NCI-H524 (cell line): ENCODE measurements around the gene C22orf39.
A peak's percentile ranks its signal among the peaks of the same experiment; 100 is the strongest.

ENCODE experiments used
- DNase-seq, 2 experiments: peaks; one replicate each; lab custom pipeline; 2025; lab: John Stamatoyannopoulos, UW

Gene C22orf39, protein sequence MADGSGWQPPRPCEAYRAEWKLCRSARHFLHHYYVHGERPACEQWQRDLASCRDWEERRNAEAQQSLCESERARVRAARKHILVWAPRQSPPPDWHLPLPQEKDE

GRCh38 chr22:19447330-19448075 is at the start of gene C22orf39:
C22orf39 (minus strand) TSS chr22:19447711; CDS start chr22:19447688, 23 bp downstream.
- DNase-seq: peak; percentile 82 to 96

GRCh38 chr22:19497245-19497644 is 49.7 kb upstream of the C22orf39 start:
- DNase-seq: no peak

- no peak for DNase-seq
Measured at GRCh38 chr22:19496324-19496630, 48.8 kb upstream of the C22orf39 start.

GRCh38 chr22:19495562-19496323 is 48.2 kb upstream of the C22orf39 start:
- DNase-seq: peak in 1 of 2 experiments; percentile 26

DNA sequence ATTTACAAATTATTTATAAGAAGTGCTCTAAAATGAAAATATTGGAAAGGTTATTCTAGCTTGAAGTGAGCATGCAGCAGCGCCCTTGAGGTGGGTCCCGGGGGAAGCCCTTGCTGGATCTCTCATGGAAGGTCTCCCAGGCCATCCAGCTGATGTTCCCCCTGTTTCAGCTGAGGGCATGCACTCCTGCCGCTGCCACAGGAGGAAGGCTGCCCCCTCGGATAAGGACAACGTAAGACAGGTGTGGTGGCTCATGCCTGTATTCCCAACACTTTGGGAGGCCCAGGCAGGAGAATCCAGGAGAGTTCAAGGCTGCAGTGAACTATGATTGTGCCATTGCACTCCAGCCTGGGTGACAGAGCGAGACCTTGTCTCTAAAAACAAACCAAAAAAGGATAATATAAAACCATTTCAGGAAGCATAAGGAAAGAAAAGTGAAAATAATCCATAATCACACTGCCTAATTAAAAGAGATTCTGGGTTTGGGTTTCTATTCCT is 47.2 kb upstream of the C22orf39 start:
- no peak for DNase-seq

- no peak for DNase-seq
Measured at GRCh38 chr22:19494001-19494560, 46.6 kb upstream of the C22orf39 start.

GRCh38 chr22:19492504-19493174 is 45.1 kb upstream of the C22orf39 start:
- DNase-seq: no peak

GRCh38 chr22:19490628-19491230 is 43.2 kb upstream of the C22orf39 start:
- no peak for DNase-seq

DNA sequence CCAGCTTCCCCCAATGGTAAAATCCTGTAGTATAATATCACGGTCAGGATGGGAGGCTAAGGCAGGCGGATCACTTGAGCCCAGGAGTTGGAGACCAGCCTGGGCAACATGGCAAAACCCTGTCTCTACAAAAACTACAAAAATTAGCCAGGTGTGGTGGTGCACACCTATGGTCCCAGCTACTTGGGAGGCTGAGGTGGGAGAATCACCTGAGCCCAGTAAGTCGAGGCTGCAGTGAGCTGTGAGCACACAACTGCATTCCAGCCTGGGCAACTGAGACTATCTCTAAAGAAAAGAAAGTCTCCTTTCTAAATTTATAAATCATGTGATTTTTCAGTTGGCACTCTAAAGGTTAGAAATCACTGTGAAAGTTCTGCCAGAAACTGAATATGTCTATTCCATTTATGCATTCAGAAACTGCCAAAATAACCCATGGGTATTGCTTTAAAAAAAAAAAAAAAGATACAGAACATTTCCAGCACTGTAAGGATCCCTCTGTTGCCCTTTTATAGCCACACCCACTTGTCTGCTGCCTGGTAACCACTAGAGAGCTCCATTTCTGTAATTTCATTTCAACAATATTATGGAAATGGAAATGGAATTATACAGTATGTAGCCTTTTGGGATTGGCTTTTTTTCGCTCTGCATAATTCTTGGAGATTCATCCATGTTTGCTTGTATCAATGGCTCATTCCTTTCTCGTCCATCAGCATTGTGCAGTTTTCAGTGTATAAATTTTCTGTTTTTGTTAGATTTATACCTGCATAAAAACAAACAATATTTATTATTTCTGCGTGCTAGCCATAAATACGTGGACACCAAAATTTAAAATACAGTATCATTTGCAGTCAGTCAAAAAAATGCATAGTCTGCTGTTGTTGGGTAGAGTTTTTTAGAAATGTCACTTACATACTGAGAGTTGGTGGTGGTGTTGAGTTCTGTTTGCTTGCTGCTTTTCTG is 41.7 kb upstream of the C22orf39 start:
- peak in 1 of 2 experiments; percentile 37 for DNase-seq

DNA sequence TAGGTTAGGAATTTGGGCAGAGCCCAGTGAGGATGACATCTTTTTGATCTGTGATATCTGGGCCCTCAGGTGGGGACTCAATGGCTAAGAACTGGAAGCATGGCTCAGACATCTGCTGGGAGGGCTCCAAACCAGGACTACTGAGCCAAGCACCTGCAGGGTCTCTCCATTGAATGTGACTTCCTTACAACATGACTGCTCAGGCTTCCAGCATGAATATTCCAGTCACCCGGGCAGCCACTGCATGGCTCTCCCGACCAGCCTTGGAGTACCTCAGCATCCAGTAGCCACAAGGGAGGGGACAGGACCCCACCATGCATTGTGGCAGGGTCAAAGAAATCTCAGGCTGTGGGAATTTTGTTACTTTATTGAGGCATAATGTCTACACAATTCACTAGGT is 40.8 kb upstream of the C22orf39 start:
- DNase-seq: no peak

GRCh38 chr22:19483481-19484244 is 36.2 kb upstream of the C22orf39 start:
- DNase-seq: no peak

GRCh38 chr22:19482297-19482696 is 34.8 kb upstream of the C22orf39 start:
- DNase-seq: no peak

DNA sequence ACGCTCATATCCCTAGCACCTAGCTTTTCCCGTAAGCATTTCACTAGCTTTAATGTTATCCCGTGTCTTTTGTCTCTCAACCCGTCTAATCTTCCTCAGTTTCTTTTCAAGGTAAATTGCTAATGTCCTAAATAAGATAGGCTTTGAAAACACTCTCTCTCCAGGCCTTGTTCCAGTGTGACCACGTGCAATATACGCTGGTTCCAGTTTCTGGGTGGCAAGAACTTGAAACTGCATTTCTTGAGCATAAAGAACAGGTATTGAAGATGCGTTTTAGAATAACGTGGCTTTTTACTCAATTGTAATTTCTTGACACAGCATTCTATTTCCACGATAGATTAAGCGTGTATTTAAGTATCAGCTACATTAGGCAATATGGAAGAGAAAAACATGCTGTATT is 33.3 kb upstream of the C22orf39 start:
- no peak for DNase-seq

DNA sequence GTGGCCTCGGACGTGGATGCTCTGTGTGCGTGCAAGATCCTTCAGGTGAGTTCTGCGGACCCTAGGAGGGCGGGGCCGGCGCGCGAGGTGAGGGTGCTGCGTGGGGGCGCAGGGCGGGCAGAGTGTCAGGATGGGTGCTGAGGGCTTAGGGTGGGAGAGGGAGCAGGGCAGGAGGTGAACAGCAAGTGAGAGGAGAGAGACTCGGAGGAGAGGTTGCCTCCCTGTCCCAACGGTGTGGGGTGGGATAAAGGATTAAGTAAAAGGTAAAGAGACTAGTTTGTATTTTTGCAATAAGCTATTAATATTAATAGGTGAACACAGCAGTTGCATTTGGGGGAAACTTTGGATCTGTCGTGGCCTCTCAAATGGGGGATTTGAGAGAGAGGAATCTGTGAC is 32.7 kb upstream of the C22orf39 start:
- no peak for DNase-seq

- peak; percentile 96 to 98 for DNase-seq
Measured at GRCh38 chr22:19479355-19480172, 32.1 kb upstream of the C22orf39 start, which contains the start of gene CDC45. CDC45 (plus strand) TSS chr22:19479920; CDS start chr22:19479969, 49 bp downstream.

GRCh38 chr22:19478901-19479354 is 31.4 kb upstream of the C22orf39 start, which contains the start of gene UFD1:
UFD1 (minus strand) TSS chr22:19479193; CDS start chr22:19479085, 108 bp downstream.
- DNase-seq: peak; percentile 77 to 82

GRCh38 chr22:19478045-19478900 is 30.8 kb upstream of the C22orf39 start:
- DNase-seq: peak in 1 of 2 experiments; percentile 25
